GM21825 (cell line): Measurements from ENCODE around the gene CMBL.
"Not testable (repeated sequence)": the region's sequence is repeated elsewhere in the genome, so short reads cannot be mapped to it uniquely, and the experiment has no call there.

ENCODE experiments used
- ATAC-seq: cut with Tn5 transposase; IDR thresholded peaks from one replicate; pipeline ENCODE4 v1.9.1; 2021; ENCODE audit warnings: mild to moderate bottlenecking, moderate library complexity; ENCODE audit not compliant: unreplicated experiment

CMBL gene

GRCh38 chr5:10262121-10262774 lies 45.5 kb downstream of the CMBL start:
- ATAC-seq: no peak

GRCh38 chr5:10261065-10261464 lies 46.6 kb downstream of the CMBL start:
- ATAC-seq: no peak

DNA sequence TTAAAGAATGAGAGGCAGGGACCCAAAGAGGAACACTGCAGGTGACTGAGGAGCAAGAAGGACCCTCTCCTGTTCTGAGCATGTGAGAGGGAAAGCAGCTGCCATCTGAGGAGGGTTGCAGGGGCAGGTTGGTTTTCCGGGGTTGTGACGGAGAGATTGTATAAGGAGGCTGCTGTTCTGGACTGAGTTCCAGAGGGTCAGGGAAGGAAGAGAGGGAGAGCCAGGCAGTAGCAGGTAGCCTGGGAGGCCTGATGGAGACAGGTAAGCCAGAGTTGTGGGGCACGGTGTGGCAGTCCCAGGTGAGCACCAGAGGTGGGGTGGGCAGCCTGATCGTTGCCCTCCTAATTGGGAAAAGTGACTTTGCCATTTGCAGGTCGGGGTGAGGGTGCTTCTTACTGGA lies 47.8 kb downstream of the CMBL start:
- no peak for ATAC-seq

DNA sequence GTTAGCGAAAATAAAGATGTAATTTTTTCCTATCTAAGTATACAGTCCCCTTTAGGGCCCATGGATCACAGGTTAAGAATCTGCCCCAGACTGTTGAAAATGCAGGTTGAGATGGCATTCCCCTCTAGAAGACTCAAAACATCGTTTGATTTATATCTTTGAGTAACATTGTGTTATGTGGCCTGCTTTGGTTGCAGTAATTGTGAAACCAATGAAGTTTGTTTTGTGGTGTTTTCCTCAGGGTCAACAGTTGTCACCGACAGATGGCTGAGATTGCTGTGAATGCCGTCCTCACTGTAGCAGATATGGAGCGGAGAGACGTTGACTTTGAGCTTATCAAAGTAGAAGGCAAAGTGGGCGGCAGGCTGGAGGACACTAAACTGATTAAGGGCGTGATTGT lies 49.8 kb downstream of the CMBL start:
- no peak for ATAC-seq

DNA sequence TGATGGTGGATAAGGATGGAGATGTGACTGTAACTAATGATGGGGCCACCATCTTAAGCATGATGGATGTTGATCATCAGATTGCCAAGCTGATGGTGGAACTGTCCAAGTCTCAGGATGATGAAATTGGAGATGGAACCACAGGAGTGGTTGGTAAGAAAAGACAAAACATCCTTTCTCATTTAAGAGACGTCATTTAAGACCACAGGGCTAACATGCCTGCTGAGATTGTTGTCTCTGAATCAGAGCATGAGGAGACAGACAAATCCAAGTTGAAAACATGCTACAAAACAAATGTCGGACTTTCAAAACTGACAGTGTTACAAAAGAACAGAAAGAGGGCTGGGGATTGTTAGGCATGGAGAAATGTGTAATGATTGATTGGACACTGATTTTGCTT lies 53.0 kb downstream of the CMBL start:
- no peak for ATAC-seq

GRCh38 chr5:10253390-10253789 lies 54.3 kb downstream of the CMBL start:
- ATAC-seq: no peak

DNA sequence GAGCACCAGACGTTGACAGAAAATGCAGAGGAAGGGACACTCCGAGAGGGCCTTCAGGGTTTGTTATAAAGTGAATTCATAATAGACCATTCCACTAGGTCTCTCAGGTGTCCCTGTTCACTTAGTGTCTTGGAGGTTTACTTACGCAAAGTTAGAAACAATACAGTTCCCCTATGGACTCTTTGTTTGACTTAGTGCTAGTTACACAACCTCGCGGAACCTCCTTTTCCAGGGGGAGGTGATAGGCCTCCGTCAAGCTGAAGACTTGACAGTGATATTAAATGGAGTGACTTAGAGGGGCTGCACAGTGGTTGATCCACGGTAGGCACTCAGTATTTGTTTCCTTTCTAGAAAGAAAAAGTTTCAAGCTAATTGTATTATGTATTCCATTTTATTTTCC lies 56.3 kb downstream of the CMBL start:
- no peak for ATAC-seq

GRCh38 chr5:10250806-10251276 lies 56.9 kb downstream of the CMBL start:
- peak; percentile 14 for ATAC-seq

- peak; percentile 76 for ATAC-seq
These were observed 57.5 kb downstream of the CMBL start, which contains the start of gene CCT5 for GRCh38 chr5:10249948-10250805. Gene CCT5 (plus strand): TSS chr5:10250280. CDS start chr5:10250341, 61 bp downstream.

DNA sequence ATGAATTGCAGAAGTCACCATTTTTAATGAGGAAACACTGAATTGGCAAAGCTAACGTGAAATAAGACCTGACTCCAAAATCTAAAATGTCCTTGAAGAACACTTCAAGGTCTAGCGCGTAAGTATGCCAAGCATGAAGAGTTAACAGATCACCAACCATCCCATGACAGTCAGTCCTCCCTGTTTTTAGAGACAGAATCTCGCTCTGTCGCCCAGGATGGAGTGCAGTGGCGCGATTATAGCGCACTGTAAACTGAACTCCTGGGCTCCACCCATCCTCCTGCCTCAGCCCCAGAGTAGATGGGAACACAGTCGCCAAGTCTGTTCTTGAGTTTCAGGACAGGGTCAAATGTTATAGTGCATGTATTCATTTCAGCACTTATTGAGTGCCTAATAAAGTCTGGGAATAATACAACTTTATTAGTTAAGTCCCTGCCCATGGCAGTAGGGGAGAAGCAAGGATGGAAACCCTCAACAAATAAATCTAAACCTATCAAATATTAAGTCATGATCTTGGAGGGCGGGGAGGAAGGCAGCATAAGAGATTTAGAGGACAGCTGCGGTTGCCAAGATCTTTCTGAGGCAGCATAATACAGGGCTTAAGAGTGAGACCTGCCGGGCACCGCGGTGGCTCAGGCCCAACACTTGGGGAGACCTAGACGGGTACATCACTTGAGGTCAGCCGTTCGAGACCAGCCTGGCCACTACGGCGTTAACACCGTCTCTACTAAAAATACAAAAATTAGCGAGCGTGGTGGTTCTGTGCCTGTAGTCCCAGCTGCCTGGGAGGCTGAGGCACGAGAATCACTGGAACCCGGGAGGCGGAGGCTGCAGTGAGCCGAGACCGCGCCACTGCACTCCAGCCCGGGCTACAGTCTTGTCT lies 59.1 kb downstream of the CMBL start:
- peak; percentile 2 for ATAC-seq

DNA sequence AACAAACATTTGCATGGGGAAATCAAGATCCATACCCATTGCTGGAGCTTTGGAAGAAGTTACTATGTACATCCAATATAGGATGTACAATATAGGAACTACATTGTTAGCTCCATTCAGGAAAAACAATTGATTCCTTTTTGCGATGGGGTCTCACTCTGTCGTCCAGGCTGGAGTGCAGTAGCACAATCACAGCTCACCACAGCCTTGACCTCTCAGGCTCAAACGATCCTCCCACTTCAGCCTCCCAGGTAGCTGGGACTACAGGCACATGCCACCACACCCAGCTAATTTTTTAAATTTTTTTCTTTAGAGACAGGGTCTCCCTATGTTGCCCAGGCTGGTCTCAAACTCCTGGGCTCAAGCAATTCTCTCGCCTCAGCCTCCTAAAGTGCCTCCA lies 60.5 kb downstream of the CMBL start:
- not testable (repeated sequence) for ATAC-seq

GRCh38 chr5:10246761-10247160 lies 60.9 kb downstream of the CMBL start:
- no peak for ATAC-seq

DNA sequence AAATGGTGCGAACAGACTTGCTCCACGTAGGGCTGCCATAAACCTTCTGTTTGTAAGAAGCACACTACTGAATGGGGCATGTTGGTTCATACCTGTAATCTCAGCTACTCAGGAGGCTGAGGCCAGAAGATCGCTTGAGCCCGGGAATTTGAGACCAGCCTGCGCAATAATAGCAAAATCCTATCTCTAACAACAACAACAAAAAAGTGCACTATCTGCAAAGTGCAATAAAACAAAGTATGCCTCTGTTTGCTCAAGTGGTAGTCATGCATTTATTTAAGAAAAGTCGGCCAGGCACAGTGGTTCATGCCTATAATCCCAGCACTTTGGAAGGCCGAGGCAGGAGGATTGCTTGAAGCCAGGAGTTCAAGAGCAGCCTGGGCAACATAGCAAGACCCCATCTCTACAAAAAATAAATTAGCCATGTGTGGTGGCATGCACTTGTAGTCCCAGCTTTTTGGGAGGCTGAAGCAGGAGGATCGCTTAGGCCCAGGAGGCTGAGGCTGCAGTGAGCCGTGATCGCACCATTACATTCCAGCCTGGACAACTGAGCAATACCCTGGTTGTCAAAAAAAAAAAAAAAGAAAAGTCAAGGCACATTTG lies 63.3 kb downstream of the CMBL start:
- ATAC-seq: no peak

DNA sequence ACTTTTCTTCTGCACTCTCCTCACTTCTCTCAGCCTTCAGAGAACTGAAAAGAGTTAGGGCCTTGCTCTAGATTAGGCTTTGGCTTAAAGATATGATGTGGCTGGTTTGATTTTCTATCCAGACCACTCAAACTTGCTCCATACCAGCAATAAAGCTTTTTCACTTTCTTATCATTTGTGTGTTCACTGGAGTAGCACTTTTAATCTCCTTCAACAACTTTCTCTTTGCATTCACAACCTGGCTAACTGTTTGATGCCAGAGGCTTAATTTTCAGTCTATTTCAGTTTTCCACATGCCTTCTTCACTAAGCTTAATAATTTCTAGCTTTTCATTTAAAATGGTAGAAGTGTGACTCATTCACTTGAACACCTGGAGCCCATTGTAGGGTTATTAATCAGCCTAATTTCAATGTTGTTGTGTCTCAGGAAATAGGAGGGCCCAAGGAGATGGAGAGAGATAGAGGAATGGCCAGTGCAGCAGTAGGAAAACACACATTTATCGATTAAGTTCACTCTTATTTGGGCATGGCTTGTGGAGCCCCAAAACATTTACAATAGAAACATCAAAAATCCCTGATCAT lies 64.0 kb downstream of the CMBL start:
- no peak for ATAC-seq

DNA sequence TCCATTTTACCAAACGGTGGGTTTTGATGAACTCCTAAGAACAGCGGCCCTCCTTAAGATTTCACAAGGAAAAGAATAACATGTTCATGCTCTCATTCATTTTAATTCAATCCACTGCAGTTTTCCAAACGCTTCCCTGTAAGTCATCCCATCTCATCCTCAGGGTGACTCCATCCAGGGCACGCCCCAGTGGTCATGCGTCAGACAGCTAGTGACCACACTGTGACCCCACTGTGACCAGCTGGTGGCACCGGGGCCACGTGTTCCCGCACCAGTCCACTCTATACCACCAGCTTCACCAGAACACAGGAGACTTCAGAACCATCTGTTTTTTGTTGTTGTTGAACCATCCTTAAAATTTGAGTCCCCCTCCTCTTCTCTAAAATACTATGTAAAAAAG lies 72.4 kb downstream of the CMBL start:
- no peak for ATAC-seq

- ATAC-seq: no peak
These were observed 74.2 kb downstream of the CMBL start for GRCh38 chr5:10233505-10233904.

DNA sequence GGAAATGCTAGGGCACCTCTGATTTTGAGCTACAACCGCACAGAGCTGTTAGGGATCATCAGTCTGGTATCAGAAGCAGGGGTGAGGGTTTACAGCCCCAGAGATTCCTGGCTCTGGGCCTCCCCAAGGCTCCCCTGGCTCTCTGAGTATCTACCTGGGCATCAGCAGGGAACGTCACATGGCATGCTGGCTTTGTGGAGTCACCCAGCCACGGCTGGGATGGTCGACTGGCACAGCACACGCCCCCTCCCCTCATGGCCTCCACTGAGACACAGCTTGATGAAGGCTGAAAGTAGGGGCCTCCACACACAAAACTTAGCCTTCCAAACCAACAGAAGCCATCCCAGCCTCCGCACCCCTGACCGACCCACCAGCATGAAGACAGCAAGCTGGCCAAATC lies 74.7 kb downstream of the CMBL start:
- no peak for ATAC-seq

DNA sequence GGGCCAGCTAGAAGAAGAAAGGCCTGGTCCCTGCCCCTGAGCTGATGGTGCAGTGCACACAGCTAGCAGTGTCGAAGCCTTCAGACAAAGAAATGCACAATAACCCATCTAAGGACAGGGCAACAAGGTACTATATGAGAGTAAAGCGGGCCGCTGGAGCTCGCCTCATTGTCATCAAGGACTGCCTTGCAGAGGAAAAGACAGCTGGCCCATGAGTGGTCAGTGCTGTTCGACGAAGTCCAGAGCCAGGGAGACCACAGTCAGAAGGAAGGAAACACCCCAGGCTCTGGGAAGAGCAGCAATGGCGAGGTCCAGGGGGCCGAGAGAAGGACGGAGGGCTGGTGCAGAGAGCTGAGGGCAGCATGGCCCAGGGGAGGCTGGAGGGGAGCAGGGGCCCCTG lies 75.3 kb downstream of the CMBL start:
- no peak for ATAC-seq

DNA sequence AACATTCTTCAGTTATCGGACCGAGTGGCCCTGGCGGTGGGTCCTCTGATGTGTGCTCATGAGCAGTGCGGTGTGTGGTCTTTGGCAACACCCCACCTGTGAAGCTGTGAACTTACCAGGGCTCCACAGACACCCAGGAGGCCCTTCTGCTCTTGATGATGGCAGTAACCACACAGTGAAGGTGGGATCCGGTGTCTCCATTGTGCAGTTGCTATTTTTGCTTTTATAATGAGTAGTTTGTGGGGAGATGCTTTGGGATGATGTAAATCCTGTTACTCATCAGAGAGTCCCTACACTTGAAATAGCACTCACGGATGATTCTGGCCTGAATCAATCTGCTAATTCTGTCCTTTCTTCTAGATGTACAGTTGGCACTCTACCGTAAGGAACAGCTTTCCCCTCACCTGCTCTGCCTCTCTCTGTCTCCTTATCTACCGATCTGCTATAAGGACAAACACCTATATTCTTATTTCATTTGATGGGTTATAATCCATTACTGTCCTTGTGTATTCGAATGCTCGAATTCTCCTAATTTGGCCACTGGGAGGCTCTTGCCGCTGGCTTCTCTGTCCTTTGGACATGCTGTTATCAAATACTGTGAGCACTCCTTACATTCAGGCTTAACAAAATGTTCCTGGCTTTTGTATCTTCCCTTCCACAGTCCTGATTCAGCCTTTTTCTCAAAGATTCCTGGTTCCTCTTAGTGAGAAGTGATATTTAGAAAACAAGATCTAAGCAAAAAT lies 78.2 kb downstream of the CMBL start:
- ATAC-seq: no peak

GRCh38 chr5:10228288-10228687 lies 79.4 kb downstream of the CMBL start:
- no peak for ATAC-seq
